ENCODE data around the gene PIAS4. TPM values are rescaled to one million over a fixed set of nuclear protein-coding genes. Genes with fewer than 3 reads are reported as not detected.

The PIAS4 gene
- total and polyA plus RNA-seq, 10 of the 15 experiments (the other 5 are each of a cell fraction or from before 2014, with no cell fraction given), result 0.13 to 25.1 (median 11.3) TPM

GRCh38 chr19:4077800-4078684, 70.5 kb downstream of the PIAS4 start (continued):
- TF ChIP-seq ATF2 (IDR thresholded peaks at IDR 0.05; ENCODE audit: low read length), result no peak

- RAD21 ChIA-PET (ENCODE audit: unreplicated experiment), result interaction anchor here (1.2 to 2.3 kb wide), 2 partner anchors 29 kb away, joined by 3 to 7 read pairs; no protein-coding TSS in a partner anchor
- TF ChIP-seq CHD2 (IDR thresholded peaks at IDR 0.05; ENCODE audit: borderline replicate concordance, low read depth, low read length) (no peak), SMARCA5 (IDR thresholded peaks at IDR 0.05) (no peak), ZBED1 (IDR thresholded peaks at IDR 0.05; ENCODE audit: borderline replicate concordance) (no peak), NFIC (IDR thresholded peaks at IDR 0.05; ENCODE audit: low read depth, low read length) (no peak), ZBTB40 (IDR thresholded peaks at IDR 0.05; ENCODE audit: borderline replicate concordance) (no peak), ZNF24 (IDR thresholded peaks at IDR 0.05) (no peak), ELK1 (IDR thresholded peaks at IDR 0.05; ENCODE audit: low read depth, low read length) (no peak), SUPT20H (IDR thresholded peaks at IDR 0.05; ENCODE audit: borderline replicate concordance, control insufficient read depth, low read depth, low read length) (no peak), BCL3 (IDR thresholded peaks at IDR 0.05; ENCODE audit: borderline replicate concordance, insufficient read depth, low read depth, low read length, poor library complexity, severe bottlenecking) (no peak), IRF3 (IDR thresholded peaks at IDR 0.05) (no peak)
These were observed 72.9 kb downstream of the PIAS4 start for GRCh38 chr19:4080473-4080872.

More at GRCh38 chr19:4080473-4080872, 72.9 kb downstream of the PIAS4 start:
- no peaks in the 10 kb centered on the region for H3K9me3 ChIP-seq (replicated peaks; ENCODE audit: control insufficient read depth, insufficient read depth, low read length)
- in situ Hi-C loops (cut with MboI), result no loop called here
- intact Hi-C loops (cut with micrococcal nuclease; ENCODE audit: unreplicated experiment), result no loop called here
- no peak overlapping the region for H2AFZ ChIP-seq (ENCODE audit: control insufficient read depth, low read depth, low read length)
- H3K36me3 ChIP-seq (ENCODE audit: control insufficient read depth in 2 of 2, insufficient read depth in 2 of 2, low read length in 1 of 2), result no peaks in the 10 kb centered on the region
- H3K4me2 ChIP-seq (ENCODE audit: control insufficient read depth, insufficient read depth), result no peak overlapping the region
- H3K79me2 ChIP-seq (ENCODE audit: control insufficient read depth, insufficient read depth, low read length), result no peaks in the 10 kb centered on the region
- BruUV-seq (replicated peaks), result no TSS peak
- ChIA-PET POLR2A (interaction anchor here (0.6 to 4.0 kb wide), 2 partner anchors 21 to 318 kb away, joined by 3 to 15 read pairs; no protein-coding TSS in a partner anchor), SMC1A (ENCODE audit: uncharacterized antibody, unreplicated experiment) (no interaction called here), CTCF (interaction anchor here (0.6 kb wide), 1 partner anchor 80 kb away, joined by 3 read pairs; no protein-coding TSS in a partner anchor)
- FAIRE-seq (no peak), DNase-seq (ENCODE audit: low read depth, low spot score) (no peak), ATAC-seq (no peak)
- no peak overlapping the region for H3K27ac ChIP-seq (ENCODE audit: control insufficient read depth, insufficient read depth)
- no peaks in the 10 kb centered on the region for H3K27me3 ChIP-seq (replicated peaks in 1 of 2; ENCODE audit: control insufficient read depth in 2 of 2, insufficient read depth in 2 of 2, low read length in 1 of 2)
- 99% methylated on average over 5 of the region's 6 CpGs for WGBS (ENCODE audit: insufficient coverage, insufficient replicate concordance, low lambda C conversion rate, missing lambda C conversion rate)
- H3K4me1 ChIP-seq (ENCODE audit: control insufficient read depth, insufficient read depth, low read length), result peaks cover 24% of the 10 kb centered on the region
- H3K4me3 ChIP-seq, result no peak overlapping the region
- H3K9ac ChIP-seq (ENCODE audit: control insufficient read depth, insufficient read depth, low read length), result no peak overlapping the region
- H4K20me1 ChIP-seq (ENCODE audit: control insufficient read depth, insufficient read depth), result no peaks in the 10 kb centered on the region
